Liver (tissue), 9 donors: ENCODE results near the gene ATG14. TPM values are rescaled to one million over a fixed set of nuclear protein-coding genes. Genes with fewer than 3 reads are reported as not detected.
A peak's percentile ranks its signal among the peaks of the same experiment; 100 is the strongest.

Experiments
- DNase-seq: peaks from one replicate; pipeline ENCODE4 v3.0.0-alpha.2; 2017; ENCODE audit warnings: low spot score
- H3K27ac ChIP-seq, 2 donors: one replicate each; pipeline ENCODE4 v1.7.0; 2013; ENCODE audit warnings: inconsistent platforms in 2 of 2, low read length in 2 of 2, control low read depth in 1 of 2, low read depth in 1 of 2, mild to moderate bottlenecking in 1 of 2
- H3K27me3 ChIP-seq, 4 donors: one replicate each; pipeline versions ENCODE4 v1.6.1 to v1.7.0; 2013; ENCODE audit warnings: low read length in 3 of 4, inconsistent platforms in 1 of 4, mild to moderate bottlenecking in 1 of 4, moderate library complexity in 1 of 4; ENCODE audit not compliant: control insufficient read depth in 4 of 4, insufficient read depth in 4 of 4
- H3K36me3 ChIP-seq, 4 donors: one replicate each; pipeline versions ENCODE4 v1.6.1 to v1.7.0; 2013; ENCODE audit warnings: low read length in 3 of 4, mild to moderate bottlenecking in 3 of 4, low read depth in 1 of 4, moderate library complexity in 1 of 4; ENCODE audit not compliant: control insufficient read depth in 4 of 4, insufficient read depth in 3 of 4
- H3K4me1 ChIP-seq, 4 donors: one replicate each; pipeline versions ENCODE4 v1.6.1 to v1.7.0; 2013; ENCODE audit warnings: low read length in 3 of 4, mild to moderate bottlenecking in 3 of 4, moderate library complexity in 1 of 4; ENCODE audit not compliant: control insufficient read depth in 4 of 4, insufficient read depth in 4 of 4
- H3K4me3 ChIP-seq, 3 donors: one replicate each; pipeline versions ENCODE4 v1.6.1 to v1.7.0; 2013; ENCODE audit warnings: low read length in 3 of 3, control low read depth in 1 of 3, low read depth in 1 of 3, mild to moderate bottlenecking in 1 of 3
- H3K9ac ChIP-seq, 2 donors: one replicate each; pipeline ENCODE4 v1.7.0; 2013; ENCODE audit warnings: low read length in 2 of 2, mild to moderate bottlenecking in 2 of 2, moderate library complexity in 2 of 2, control low read depth in 1 of 2, low read depth in 1 of 2
- H3K9me3 ChIP-seq, 4 donors: one replicate each; pipeline versions ENCODE4 v1.6.1 to v1.7.0; 2013; ENCODE audit warnings: low read length in 3 of 4; ENCODE audit not compliant: control insufficient read depth in 4 of 4
- ATF3 ChIP-seq: IDR thresholded peaks from 2 replicates; pipeline ENCODE4 v1.6.1; 2016; ENCODE audit warnings: antibody characterized with exemption
- EGR1 ChIP-seq, 2 donors: IDR thresholded peaks; 2 replicates each; pipeline ENCODE4 v1.6.1; 2016 to 2018; ENCODE audit warnings: antibody characterized with exemption in 2 of 2, low read depth in 2 of 2
- FOXA2 ChIP-seq: IDR thresholded peaks from 2 replicates; pipeline ENCODE4 v1.6.1; 2016; ENCODE audit warnings: antibody characterized with exemption
- HNF4A ChIP-seq, 2 donors: conservative IDR thresholded peaks; 2 replicates each; pipeline ENCODE4 v1.6.1; 2016; ENCODE audit warnings: antibody characterized with exemption in 2 of 2, mild to moderate bottlenecking in 2 of 2
- JUND ChIP-seq, 2 donors: IDR thresholded peaks; 2 replicates each; pipeline ENCODE4 v1.6.1; 2016; ENCODE audit warnings: antibody characterized with exemption in 2 of 2
- NR2F2 ChIP-seq: IDR thresholded peaks from 2 replicates; pipeline ENCODE4 v1.6.1; 2016; ENCODE audit warnings: antibody characterized with exemption
- RAD21 ChIP-seq, 2 donors: IDR thresholded peaks; 2 replicates each; pipeline ENCODE4 v1.6.1; 2016; ENCODE audit warnings: antibody characterized with exemption in 2 of 2, mild to moderate bottlenecking in 2 of 2
- REST ChIP-seq: IDR thresholded peaks from 2 replicates; pipeline ENCODE4 v1.6.1; 2016; ENCODE audit warnings: antibody characterized with exemption, mild to moderate bottlenecking
- RXRA ChIP-seq, 2 donors: IDR thresholded peaks; 2 replicates each; pipeline ENCODE4 v1.6.1; 2017 to 2018; ENCODE audit warnings: antibody characterized with exemption in 2 of 2, mild to moderate bottlenecking in 1 of 2
- SP1 ChIP-seq: IDR thresholded peaks from 2 replicates; pipeline ENCODE4 v1.6.1; 2018; ENCODE audit warnings: antibody characterized with exemption, mild to moderate bottlenecking
- WGBS: extraction: QIAGEN DNeasy Blood & Tissue Kit; methylation state at CpG from one replicate; pipeline ENCODE4 v1.1.7; 2013; 5-methylcytosine and 5-hydroxymethylcytosine counted together
- polyA plus RNA-seq, 2 donors: library from polyadenylated mRNA; stranded (reverse) in 1 of 2; unstranded in 1 of 2; fragments of 200-250 nt in 1 of 2; fragments of >200 nt in 1 of 2; fragmentation: Nextera tagmentation in 1 of 2; extraction: Ambion mirVana in 1 of 2; gene quantifications; one replicate each; pipeline versions ENCODE4 v1.2.1 to v1.2.3, GENCODE V29; 2013 to 2015
- total RNA-seq, 2 donors: library from RNA; depleted of rRNA; stranded (reverse); fragments of >200 nt; gene quantifications; one replicate each; pipeline ENCODE4 v1.2.3, GENCODE V29; 2014
- TF ChIP-seq, protein P1 (sequence below): IDR thresholded peaks from 2 replicates; pipeline ENCODE4 v1.6.1; 2016; ENCODE audit warnings: antibody characterized with exemption
- TF ChIP-seq, protein P2 (sequence below): IDR thresholded peaks from 2 replicates; pipeline ENCODE4 v1.6.1; 2016; ENCODE audit warnings: antibody characterized with exemption
- donor health status: healthy.
- donor health status: healthy.
- donor health status: healthy.
- donor health status: healthy.
- donor health status: healthy.

ATG14 gene
- total and polyA plus RNA-seq, 4 donors, result 1.9 to 16.0 (median 4.4) TPM

GRCh38 chr14:55414551-55414950, 2.9 kb upstream of the ATG14 start (continued):
- TF ChIP-seq REST, result no peak

DNA sequence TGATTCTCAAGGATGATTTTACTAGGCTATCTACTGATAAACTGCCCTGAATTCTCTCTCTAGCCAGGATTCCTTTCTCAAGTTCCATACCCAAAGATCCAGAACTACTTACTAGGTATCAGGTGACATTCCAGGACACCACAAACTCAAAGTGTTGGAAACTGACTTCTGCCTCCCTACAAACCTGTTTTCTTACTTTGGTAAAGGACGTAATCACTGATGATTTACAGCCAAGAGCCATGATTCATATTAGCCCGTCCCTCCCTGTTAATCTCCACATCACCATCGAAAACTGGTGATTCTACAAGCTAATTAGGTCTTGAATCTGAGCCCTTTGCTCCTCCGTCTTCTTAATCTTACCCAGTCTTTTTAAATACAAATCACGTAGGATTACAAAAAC, 1.0 kb upstream of the ATG14 start:
- Histone ChIP-seq H3K36me3 (no peaks in the 10 kb centered on the region), H3K4me1 (peaks cover 2 to 21% (median 14%) of the 10 kb centered on the region in 4 donors), H3K27me3 (no peaks in the 10 kb centered on the region), H3K4me3 (no peak overlapping the region), H3K9me3 (no peaks in the 10 kb centered on the region), H3K9ac (no peak overlapping the region), H3K27ac (no peak overlapping the region)
- WGBS, result 85% methylated on average over 5 of the region's 5 CpGs
- DNase-seq, result no peak
- no peak for TF ChIP-seq SP1
- TF ChIP-seq, protein P1, sequence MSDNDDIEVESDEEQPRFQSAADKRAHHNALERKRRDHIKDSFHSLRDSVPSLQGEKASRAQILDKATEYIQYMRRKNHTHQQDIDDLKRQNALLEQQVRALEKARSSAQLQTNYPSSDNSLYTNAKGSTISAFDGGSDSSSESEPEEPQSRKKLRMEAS, result no peak
- no peak for TF ChIP-seq ATF3
- TF ChIP-seq RAD21 (IDR thresholded peaks at IDR 0.05), result no peak

DNA sequence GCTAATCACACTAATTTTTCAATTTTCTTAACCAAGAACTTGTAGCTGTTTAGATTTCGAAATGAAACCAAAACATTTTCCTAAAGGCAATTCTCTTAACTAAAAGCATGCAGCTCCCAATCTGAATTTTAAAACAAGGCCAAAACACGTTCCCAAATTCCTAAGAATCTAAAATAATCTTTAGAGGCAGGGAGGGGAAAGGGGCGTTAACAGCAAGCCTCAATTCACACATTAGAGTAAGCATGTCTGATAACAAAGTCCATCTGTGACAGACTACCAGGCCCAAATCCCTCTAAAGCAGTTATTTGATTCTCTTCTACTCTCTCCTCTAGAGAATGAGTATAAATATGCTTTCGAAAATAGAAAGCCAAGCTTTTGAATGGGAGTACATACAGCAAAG, 754 bp downstream of the ATG14 start:
- peak overlapping the region in 1 of 2 donors; percentile 85 for H3K27ac ChIP-seq
- H3K4me1 ChIP-seq, result peaks cover 2 to 21% (median 14%) of the 10 kb centered on the region in 4 donors
- peak overlapping the region; percentile 80 to 98 (median 97) for H3K4me3 ChIP-seq
- H3K27me3 ChIP-seq, result no peaks in the 10 kb centered on the region
- no peaks in the 10 kb centered on the region for H3K36me3 ChIP-seq
- peak overlapping the region; percentile 69 to 70 for H3K9ac ChIP-seq
- TF ChIP-seq FOXA2, result no peak
- TF ChIP-seq NR2F2, result no peak
- no peaks in the 10 kb centered on the region for H3K9me3 ChIP-seq
- WGBS, result 16% methylated on average over 4 of the region's 4 CpGs
- no peak for DNase-seq

- Histone ChIP-seq H3K4me1 (no peaks in the 10 kb centered on the region), H3K27ac (no peak overlapping the region), H3K36me3 (no peaks in the 10 kb centered on the region), H3K4me3 (no peak overlapping the region), H3K9ac (no peak overlapping the region), H3K9me3 (no peaks in the 10 kb centered on the region), H3K27me3 (no peaks in the 10 kb centered on the region)
- 87% methylated on average over 5 of the region's 5 CpGs for WGBS
- DNase-seq, result no peak
- TF ChIP-seq HNF4A (conservative IDR thresholded peaks at IDR 0.05) (no peak), EGR1 (IDR thresholded peaks at IDR 0.05; ENCODE audit: low read depth in 2 of 2) (no peak), FOXA2 (no peak), RXRA (IDR thresholded peaks at IDR 0.05) (no peak), REST (no peak), JUND (IDR thresholded peaks at IDR 0.05) (no peak), SP1 (no peak), ATF3 (no peak)
- TF ChIP-seq, protein P2, sequence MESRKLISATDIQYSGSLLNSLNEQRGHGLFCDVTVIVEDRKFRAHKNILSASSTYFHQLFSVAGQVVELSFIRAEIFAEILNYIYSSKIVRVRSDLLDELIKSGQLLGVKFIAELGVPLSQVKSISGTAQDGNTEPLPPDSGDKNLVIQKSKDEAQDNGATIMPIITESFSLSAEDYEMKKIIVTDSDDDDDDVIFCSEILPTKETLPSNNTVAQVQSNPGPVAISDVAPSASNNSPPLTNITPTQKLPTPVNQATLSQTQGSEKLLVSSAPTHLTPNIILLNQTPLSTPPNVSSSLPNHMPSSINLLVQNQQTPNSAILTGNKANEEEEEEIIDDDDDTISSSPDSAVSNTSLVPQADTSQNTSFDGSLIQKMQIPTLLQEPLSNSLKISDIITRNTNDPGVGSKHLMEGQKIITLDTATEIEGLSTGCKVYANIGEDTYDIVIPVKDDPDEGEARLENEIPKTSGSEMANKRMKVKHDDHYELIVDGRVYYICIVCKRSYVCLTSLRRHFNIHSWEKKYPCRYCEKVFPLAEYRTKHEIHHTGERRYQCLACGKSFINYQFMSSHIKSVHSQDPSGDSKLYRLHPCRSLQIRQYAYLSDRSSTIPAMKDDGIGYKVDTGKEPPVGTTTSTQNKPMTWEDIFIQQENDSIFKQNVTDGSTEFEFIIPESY, result no peak
These were observed 7.3 kb downstream of the ATG14 start for GRCh38 chr14:55404173-55404854.
